HG03039 (cell line): ENCODE results near the gene UAP1L1.

ENCODE experiments used
- ATAC-seq: cut with Tn5 transposase; IDR thresholded peaks from one replicate; pipeline ENCODE4 v1.9.1; 2021; ENCODE audit warnings: mild to moderate bottlenecking, moderate library complexity; ENCODE audit not compliant: unreplicated experiment

The UAP1L1 gene

GRCh38 chr9:137089232-137089947 is 12.1 kb downstream of the UAP1L1 start:
- ATAC-seq: no peak

DNA sequence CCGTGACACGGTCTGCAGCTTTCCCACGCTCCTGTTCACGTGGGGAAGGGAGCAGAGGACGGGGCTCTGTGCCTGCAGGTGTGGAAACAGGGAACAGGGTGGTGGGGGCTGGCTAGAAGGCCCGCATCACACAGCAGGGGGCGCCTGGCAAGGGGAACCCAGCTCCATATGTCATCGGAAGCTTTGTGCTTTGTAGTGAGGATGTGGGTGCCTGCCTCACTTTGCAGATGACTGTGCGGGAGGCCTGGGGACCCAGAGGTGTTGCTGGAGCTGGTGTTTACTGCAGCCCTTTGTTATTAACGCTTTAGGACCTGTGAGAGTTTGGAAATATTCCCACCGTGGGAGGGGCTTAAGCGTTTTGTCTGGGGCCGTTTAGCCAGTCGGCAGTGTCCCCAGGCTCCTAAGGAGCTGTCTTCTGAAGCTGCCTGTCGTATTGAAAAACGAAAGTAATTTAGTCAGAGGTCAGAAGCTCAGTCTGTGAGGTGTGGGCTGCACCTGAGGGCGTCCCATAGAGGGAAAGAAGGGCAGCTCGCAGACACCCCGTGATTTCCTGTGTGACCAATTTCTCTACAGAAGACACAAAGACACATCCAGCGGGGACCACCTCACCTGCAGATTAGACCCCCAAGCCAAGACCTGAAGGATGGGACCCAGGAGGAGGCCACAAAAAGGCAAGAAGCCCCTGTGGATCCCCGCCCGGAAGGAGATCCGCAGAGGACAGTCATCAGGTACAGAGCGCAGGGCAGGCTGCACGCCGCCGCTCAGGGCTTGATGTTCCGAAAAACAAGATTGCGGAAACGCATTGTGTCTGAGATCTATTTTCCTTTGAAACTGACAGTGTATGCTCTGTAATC is 18.6 kb downstream of the UAP1L1 start:
- peak; percentile 65 for ATAC-seq

- ATAC-seq: no peak
Measured at GRCh38 chr9:137096785-137097546, 19.6 kb downstream of the UAP1L1 start.

- no peak for ATAC-seq
Measured at GRCh38 chr9:137097761-137098462, 20.6 kb downstream of the UAP1L1 start.

GRCh38 chr9:137099231-137099630 is 21.9 kb downstream of the UAP1L1 start:
- no peak for ATAC-seq

DNA sequence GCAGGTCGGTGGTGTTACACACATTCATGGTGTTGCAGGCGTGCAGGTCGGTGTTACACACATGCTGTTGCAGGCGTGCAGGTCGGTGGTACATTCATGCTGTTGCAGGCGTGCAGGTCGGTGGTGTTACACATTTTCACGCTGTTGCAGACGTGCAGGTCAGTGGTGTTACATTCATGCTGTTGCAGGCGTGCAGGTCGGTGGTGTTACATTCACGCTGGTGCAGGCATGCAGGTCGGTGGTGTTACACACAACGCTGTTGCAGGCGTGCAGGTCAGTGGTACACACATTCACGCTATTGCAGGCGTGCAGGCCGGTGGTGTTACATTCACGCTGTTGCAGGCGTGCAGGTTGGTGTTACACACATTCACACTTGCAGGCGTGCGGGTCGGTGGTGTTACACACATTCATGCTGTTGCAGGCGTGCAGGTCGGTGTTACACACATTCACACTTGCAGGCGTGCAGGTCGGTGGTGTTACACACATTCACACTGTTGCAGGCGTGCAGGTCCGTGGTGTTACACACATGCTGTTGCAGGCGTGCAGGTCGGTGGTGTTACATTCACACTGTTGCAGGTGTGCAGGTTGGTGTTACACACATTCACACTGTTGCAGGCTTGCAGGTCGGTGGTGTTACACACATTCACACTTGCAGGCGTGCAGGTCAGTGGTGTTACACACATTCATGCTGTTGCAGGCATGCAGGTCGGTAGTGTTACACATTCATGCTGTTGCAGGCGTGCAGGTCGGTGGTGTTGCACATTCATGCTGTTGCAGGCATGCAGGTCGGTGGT is 26.1 kb downstream of the UAP1L1 start:
- no peak for ATAC-seq

DNA sequence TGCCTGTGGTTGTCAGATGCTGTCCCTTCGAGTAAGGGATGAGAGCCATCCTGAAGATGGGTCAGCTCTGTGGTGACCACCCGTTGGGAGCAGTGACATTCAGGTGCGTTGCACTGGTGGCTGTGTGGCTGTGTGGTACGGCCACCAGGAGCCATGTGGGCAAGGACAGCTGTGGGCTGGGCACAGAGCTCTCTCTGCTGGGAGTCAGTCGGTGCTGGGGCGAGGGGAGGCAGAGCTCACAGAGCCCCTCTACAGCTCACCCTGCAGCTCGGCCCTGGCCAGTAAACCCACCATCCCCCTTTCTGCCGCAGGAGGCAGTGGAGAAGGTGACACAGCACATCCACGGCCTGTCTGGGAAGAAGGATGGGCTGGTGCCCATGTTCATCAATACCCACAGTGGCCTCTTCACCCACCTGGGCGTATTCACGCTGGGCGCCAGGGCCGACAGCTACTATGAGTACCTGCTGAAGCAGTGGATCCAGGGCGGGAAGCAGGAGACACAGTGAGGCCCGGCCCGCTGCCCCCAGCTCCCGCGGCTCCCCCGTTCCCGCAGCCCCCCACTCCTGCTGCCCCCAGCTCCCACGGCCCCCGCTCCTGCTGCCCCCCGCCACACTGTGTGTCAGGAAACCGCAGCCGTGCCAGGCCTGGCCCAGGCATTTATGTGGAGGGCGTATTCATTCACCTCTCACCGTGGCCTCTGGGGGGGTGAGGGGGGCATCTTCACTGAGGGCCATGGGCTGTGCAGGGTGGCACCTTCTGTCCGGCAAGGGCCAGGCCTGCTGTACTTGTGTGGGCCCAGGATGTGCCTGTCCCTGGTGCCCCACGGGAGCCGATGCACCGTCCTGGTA is 28.7 kb downstream of the UAP1L1 start:
- ATAC-seq: no peak

DNA sequence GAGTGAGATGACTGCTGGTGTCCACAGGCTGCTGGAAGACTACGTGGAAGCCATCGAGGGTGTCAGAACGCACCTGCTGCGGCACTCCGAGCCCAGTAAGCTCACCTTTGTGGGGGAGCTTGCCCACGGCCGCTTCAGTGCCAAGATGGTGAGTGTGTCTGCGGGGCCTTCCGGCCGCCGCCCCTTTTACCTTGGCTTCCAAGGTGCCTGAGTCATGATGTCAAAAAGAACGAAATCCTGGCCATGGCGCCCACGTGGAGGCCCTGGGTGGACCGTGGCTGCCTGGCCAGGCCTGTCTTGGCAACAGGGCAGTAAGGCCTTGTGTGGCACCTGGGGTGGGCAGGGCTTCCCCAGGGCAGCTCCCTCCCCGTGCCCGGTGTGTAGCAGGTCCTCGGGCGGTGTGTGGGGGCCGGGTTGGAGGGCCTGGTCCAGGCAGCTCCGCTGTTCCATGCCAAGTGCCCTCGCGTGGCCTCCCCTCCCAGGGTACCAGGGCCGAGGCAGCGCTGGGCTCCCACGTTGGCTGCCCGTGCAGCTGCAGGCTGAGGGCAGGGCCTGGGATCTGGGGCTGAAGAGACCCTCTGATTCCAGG is 29.4 kb downstream of the UAP1L1 start:
- ATAC-seq: no peak

GRCh38 chr9:137107312-137107921 is 30.1 kb downstream of the UAP1L1 start:
- ATAC-seq: no peak

DNA sequence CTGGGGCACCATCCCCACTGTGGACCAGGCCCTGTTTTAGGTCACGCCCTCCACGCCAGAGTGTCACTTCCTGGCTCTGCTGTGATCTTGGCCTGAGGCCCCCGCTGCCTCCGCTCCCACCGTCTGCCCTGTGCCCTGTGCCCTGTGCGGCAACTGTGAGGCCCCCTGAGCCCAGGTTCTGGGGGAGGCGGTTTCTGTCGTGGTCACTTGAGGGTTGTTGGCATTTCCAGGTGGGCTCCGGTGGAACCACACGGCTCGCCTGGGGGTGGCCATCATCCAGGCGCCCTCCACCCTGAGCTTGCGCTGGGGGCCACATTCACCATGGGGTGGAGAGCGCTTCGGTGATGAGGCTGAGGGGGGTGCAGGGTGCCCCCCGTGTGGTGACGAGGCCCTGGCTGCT is 30.7 kb downstream of the UAP1L1 start:
- ATAC-seq: no peak

- no peak for ATAC-seq
Measured at GRCh38 chr9:137108608-137109249, 31.4 kb downstream of the UAP1L1 start.

- no peak for ATAC-seq
Measured at GRCh38 chr9:137109250-137110146, 32.2 kb downstream of the UAP1L1 start.

- no peak for ATAC-seq
Measured at GRCh38 chr9:137110147-137110910, 33.0 kb downstream of the UAP1L1 start.

- no peak for ATAC-seq
Measured at GRCh38 chr9:137110911-137111787, 33.8 kb downstream of the UAP1L1 start.
